Left lung (tissue), 10 donors: Measurements from ENCODE around the gene CAPZB. TPM values are rescaled to one million over a fixed set of nuclear protein-coding genes. Genes with fewer than 3 reads are reported as not detected.

ENCODE experiments used
- ATAC-seq: fragments of 200-7000 bp; cut with Tn5 transposase; one replicate; pipeline ENCODE4 v1.9.1; 2020; ENCODE audit warnings: moderate library complexity
- DNase-seq, 4 donors: peaks; one replicate each; pipeline ENCODE4 v3.0.0-alpha.2; 2013 to 2020
- H3K27ac ChIP-seq, 2 donors: fragments of 200-600 bp; sonication (generic) in 1 of 2; one replicate each; pipeline versions ENCODE4 v1.5.0 to v1.8.0; 2020 to 2021
- H3K27me3 ChIP-seq, 2 donors: fragments of 200-600 bp; sonication (generic) in 1 of 2; one replicate each; pipeline versions ENCODE4 v1.5.0 to v1.8.0; 2020 to 2021
- H3K36me3 ChIP-seq, 2 donors: fragments of 200-600 bp; sonication (generic) in 1 of 2; one replicate each; pipeline versions ENCODE4 v1.5.0 to v1.8.0; 2020 to 2021
- H3K4me1 ChIP-seq, 2 donors: fragments of 200-600 bp; one replicate each; pipeline ENCODE4 v1.8.0; 2021
- H3K4me3 ChIP-seq, 2 donors: fragments of 200-600 bp; sonication (generic) in 1 of 2; one replicate each; pipeline versions ENCODE4 v1.5.0 to v1.8.0; 2020 to 2021; ENCODE audit warnings: mild to moderate bottlenecking in 1 of 2
- H3K9me3 ChIP-seq, 2 donors: fragments of 200-600 bp; sonication (generic) in 1 of 2; one replicate each; pipeline versions ENCODE4 v1.5.0 to v1.8.0; 2020 to 2021
- intact Hi-C, 2 donors: fragments of 100-400 bp; cut with DNase I; formaldehyde crosslinking; loops; one replicate each; pipeline versions ENCODE4 v1.11.2 to v1.14.2; 2022
- polyA plus RNA-seq, 6 donors: library from polyadenylated mRNA; unstranded; fragments of 120-200 nt; gene quantifications; one replicate each; pipeline ENCODE4 v1.2.1, GENCODE V29; 2013; ENCODE audit not compliant: insufficient read length in 6 of 6
- total RNA-seq, 2 donors: library from RNA; stranded (reverse); fragmentation: NEBNext Ultra II Directional; extraction: Animal tissue kit (Norgen Biotek cat#: 25700); gene quantifications; one replicate each; pipeline ENCODE4 v1.2.1, GENCODE V29; 2021
- TF ChIP-seq, protein P1 (sequence below), 2 donors: fragments of 200-600 bp; sonication (generic) in 1 of 2; IDR thresholded peaks; one replicate each; pipeline versions ENCODE4 v1.5.0 to v1.8.0; 2021; ENCODE audit warnings: antibody characterized with exemption in 2 of 2
- donor health status: DM: no; HTN: yes; CAD: no.
- donor health status: DM: no; HTN: no; CAD: no.

Gene CAPZB
- total and polyA plus RNA-seq, 8 donors, result 223 to 327 (median 256) TPM

DNA sequence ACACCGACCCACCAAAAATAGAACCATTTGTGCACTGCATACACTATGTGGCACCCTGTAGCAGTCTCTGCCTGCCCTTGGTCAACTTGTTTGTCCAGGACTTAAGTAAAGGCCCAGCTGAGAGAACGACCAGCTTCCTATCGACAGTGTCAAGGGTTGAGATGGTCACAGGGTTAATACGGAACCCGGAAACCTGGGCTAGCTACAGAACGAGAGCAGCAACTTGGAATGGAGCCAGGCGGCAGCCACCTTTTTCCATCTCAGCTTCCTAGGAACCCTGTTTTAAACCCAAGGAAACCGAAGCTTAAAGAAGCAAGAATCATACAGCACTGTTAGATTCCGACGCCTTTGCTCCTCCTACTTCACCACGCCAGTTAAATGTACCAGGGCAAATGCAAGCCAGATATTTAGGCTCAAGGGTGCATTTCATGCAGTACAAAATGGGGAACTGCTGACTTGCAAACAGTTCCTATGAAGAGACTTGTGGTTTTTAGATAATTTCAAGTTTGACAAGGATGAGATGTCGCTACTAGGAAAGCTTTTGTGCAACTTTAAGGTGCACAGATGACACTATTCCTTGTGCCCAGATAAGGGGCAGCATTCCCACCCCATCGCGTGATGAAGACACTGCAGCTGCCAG, 137.7 kb downstream of the CAPZB start:
- peak; percentile 33 for ATAC-seq
- H3K4me3 ChIP-seq, result no peak overlapping the region
- TF ChIP-seq, protein P1, sequence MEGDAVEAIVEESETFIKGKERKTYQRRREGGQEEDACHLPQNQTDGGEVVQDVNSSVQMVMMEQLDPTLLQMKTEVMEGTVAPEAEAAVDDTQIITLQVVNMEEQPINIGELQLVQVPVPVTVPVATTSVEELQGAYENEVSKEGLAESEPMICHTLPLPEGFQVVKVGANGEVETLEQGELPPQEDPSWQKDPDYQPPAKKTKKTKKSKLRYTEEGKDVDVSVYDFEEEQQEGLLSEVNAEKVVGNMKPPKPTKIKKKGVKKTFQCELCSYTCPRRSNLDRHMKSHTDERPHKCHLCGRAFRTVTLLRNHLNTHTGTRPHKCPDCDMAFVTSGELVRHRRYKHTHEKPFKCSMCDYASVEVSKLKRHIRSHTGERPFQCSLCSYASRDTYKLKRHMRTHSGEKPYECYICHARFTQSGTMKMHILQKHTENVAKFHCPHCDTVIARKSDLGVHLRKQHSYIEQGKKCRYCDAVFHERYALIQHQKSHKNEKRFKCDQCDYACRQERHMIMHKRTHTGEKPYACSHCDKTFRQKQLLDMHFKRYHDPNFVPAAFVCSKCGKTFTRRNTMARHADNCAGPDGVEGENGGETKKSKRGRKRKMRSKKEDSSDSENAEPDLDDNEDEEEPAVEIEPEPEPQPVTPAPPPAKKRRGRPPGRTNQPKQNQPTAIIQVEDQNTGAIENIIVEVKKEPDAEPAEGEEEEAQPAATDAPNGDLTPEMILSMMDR (IDR thresholded peaks at IDR 0.05), result no peak
- DNase-seq, result peak in 1 of 4 donors; percentile 12
- H3K9me3 ChIP-seq, result no peaks in the 10 kb centered on the region
- H3K36me3 ChIP-seq, result peaks cover 0 to 73% of the 10 kb centered on the region in 2 donors
- H3K4me1 ChIP-seq, result peaks cover 0 to 32% of the 10 kb centered on the region in 2 donors
- H3K27ac ChIP-seq, result peak overlapping the region in 1 of 2 donors; percentile 53
- no peaks in the 10 kb centered on the region for H3K27me3 ChIP-seq
- intact Hi-C loops, result loop anchor here in 1 of 2 donors (10.0 kb wide), 1 partner anchor 307 kb away; no protein-coding TSS in a partner anchor

DNA sequence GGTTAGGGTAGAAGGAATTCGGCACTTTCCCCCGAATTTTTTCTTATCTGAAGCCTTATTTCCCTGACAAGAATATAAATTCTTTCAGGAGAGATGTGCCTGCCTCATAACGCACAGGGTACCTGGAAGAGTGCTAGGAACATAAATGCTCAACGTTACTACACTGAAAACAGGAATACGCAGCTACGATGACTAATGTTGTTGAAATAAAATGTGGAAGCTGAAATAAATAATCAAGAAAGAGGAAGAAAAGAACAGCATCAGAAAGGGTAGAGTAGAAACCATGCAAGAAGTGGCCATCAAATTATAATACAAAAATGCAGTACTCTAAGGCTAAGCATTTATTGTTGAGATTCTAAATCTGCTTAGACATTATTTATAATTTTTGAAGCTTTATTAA, 139.3 kb downstream of the CAPZB start:
- intact Hi-C loops, result loop anchor here in 1 of 2 donors (10.0 kb wide), 1 partner anchor 309 kb away; no protein-coding TSS in a partner anchor
- TF ChIP-seq, protein P1 (IDR thresholded peaks at IDR 0.05), result no peak
- no peak overlapping the region for H3K27ac ChIP-seq

DNA sequence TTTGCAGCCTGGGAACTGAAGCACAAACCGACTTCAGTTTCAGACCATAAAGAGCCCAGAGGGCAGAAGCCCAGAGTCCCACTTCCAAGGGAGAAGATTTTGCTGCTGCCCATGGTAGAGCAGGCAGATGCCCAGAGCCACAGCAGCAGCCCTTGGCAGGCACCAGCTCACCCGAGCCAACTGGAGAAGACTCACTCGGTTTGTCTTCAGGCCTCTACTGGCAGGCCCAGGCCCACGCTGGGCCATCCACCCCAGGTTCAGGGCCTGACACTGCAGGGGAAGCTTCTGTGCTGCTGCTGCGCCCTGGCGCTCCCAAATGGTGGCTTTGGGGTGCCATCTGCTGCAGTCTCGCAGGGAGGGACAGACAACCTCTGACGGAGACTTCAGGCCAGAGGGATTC, 139.9 kb downstream of the CAPZB start:
- TF ChIP-seq, protein P1 (IDR thresholded peaks at IDR 0.05), result no peak
- Histone ChIP-seq H3K4me1 (peaks cover 0 to 32% of the 10 kb centered on the region in 2 donors), H3K36me3 (peaks cover 0 to 73% of the 10 kb centered on the region in 2 donors), H3K9me3 (no peaks in the 10 kb centered on the region), H3K27me3 (no peaks in the 10 kb centered on the region), H3K27ac (no peak overlapping the region), H3K4me3 (no peak overlapping the region)
- no peak for DNase-seq
- ATAC-seq, result no peak
- intact Hi-C loops, result loop anchor here in 1 of 2 donors (10.0 kb wide), 1 partner anchor 309 kb away; no protein-coding TSS in a partner anchor

More for the DNA sequence above, 139.3 kb downstream of the CAPZB start:
- H3K36me3 ChIP-seq, result peaks cover 0 to 73% of the 10 kb centered on the region in 2 donors
- no peaks in the 10 kb centered on the region for H3K9me3 ChIP-seq
- no peak overlapping the region for H3K4me3 ChIP-seq
- no peak for DNase-seq
- peaks cover 0 to 32% of the 10 kb centered on the region in 2 donors for H3K4me1 ChIP-seq
- H3K27me3 ChIP-seq, result no peaks in the 10 kb centered on the region
- no peak for ATAC-seq

DNA sequence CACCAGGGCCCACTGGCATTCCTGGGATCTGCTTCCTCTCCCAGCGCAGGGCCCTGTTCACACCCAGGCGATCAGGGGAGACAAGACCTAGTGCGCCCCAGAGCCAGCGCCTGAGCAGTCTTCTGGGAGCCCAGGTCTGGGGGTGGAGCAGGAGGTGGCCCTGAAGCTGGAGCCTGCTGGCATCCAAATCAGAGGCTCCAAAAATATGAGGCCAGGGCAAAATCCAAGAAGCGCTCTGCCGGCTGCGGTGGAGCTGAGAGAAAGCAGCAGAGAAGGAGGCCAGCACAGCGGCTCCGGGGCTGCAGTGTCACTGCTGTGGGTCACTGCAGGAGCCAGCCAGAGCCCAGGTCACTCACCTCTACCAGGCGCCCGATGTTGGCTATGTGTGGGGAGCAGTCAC, 140.5 kb downstream of the CAPZB start:
- intact Hi-C loops, result loop anchor here in 1 of 2 donors (10.0 kb wide), 1 partner anchor 310 kb away; no protein-coding TSS in a partner anchor
- Histone ChIP-seq H3K27me3 (no peaks in the 10 kb centered on the region), H3K27ac (no peak overlapping the region), H3K4me1 (peaks cover 0 to 32% of the 10 kb centered on the region in 2 donors), H3K9me3 (no peaks in the 10 kb centered on the region), H3K36me3 (peaks cover 0 to 73% of the 10 kb centered on the region in 2 donors), H3K4me3 (no peak overlapping the region)
- DNase-seq (no peak), ATAC-seq (no peak)
- TF ChIP-seq, protein P1 (IDR thresholded peaks at IDR 0.05), result no peak

DNA sequence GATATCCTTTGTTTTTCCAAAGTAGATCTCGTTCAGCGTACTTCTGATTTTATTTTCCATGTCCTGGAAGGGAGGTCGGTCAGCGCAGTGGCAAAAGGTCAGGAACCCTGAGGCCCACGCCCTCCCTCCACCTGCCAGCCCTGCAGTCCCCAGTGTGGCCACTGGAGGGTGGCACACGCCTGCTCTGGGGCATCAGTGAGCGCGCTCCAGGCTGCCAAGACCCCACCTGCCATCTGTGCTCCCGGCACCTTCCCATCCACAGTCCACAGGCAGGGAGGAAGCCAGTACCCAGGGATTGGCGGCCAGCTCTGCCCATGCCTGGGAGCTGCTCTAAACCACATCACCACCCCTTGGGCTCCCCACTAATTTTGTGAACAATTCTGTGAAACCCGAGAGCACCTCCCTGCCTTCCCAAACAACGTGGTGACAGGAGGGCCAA, 140.9 kb downstream of the CAPZB start:
- Histone ChIP-seq H3K27ac (no peak overlapping the region), H3K4me1 (peaks cover 0 to 29% of the 10 kb centered on the region in 2 donors), H3K27me3 (no peaks in the 10 kb centered on the region), H3K4me3 (no peak overlapping the region), H3K9me3 (no peaks in the 10 kb centered on the region), H3K36me3 (peaks cover 0 to 73% of the 10 kb centered on the region in 2 donors)
- intact Hi-C loops, result loop anchor here in 1 of 2 donors (10.0 kb wide), 1 partner anchor 310 kb away; no protein-coding TSS in a partner anchor
- ATAC-seq (peak; percentile 74), DNase-seq (peak in 1 of 4 donors; percentile 51)
- TF ChIP-seq, protein P1 (IDR thresholded peaks at IDR 0.05), result peak; percentile 82
